Left forelimb (tissue), 1 donor: ENCODE measurements around the gene NCAN.
"Not testable (repeated sequence)": the region's sequence is repeated elsewhere in the genome, so short reads cannot be mapped to it uniquely, and the experiment has no call there.

Experiments
- DNase-seq: peaks from one replicate; pipeline ENCODE4 v3.0.0-alpha.2; 2018; ENCODE audit warnings: low spot score

Gene NCAN

DNA sequence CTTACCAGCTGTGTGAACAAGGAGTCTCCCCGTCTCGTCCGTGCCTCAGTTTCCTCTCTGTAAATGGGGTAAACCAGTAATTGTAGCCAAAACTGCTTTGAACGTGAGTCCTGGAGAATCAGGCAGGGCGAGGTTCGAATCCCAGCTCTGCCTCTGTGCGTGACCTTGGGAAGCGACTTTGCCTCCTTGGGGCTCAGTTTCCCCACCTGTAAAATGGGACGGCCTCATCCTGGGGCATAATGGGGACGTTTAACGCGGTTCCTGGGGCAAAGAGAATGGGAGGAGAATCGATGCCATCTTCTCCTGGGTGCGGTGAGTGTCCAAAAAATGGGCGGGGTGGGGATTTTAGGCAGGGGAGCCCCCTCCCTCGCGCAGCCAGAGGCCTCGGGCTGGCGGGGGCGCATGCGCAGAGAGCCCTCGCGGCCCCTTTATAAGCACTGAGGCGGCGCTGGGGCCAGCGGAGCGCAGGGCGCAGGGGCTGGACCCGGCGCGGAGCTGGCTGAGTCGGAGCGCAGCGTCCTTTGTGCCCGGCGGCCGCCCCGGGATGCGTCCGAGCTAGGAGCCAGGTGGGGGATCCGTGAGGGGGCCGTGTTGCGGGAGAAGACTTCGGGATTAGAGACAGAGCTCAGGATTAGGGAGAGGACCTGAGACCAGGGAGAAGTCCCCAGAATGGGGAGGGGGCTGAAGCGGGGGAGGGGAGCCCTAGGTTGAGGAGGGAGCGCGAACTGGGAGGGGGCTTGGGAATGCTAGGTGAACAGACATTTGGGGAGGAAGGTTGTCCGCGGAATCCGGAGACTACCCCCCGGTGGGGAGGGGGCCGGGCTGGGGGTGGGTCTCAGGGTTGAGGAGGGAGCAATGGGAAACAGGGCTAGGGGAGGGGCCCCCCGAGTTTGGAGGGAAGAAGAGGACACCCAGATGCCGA is at the start of gene NCAN:
Gene NCAN (plus strand): TSS at position 460 of the 922 bp plus-strand sequence. CDS start 4,996 bp downstream, outside the sequence.
- DNase-seq: no peak

DNA sequence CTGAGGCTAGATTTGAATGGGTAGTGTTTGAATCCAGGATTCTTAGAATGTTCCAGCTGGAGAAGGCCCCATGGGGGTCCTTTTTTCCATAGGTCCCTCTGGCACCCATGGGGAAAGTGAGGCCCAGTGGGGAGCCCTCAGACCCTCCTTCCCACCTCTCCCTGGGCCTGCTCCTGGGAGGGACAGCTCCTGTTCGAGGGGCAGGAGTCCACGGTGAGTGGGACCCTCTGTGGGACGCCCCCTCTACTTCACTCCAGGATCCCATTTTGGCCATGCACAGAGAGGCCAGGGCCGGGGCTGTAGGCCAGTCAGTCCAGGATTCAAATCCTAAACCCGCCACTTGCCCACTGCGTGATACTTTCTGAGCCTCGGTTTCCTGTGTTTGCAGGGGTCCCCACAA is 49.3 kb upstream of the NCAN start:
- no peak for DNase-seq

DNA sequence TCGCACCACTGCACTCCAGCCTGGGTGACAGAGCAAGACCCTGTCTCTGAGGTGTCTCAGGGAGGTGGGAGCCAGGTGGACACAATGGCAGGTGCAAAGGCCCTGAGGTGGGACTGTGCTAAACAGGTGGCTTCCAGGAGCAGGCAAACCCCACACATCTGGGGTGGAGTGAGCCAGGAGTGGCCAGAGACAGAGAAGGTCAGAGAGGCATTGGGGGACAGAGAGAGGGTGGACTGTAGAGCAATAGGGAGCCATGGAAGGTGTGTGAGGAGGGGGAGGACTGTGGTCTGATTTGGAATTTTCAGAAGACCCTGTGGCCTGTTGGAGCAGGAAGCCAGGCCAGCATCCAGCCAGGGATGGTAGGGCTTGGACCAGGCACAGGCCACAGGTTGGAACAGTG is 46.4 kb upstream of the NCAN start:
- DNase-seq: no peak

DNA sequence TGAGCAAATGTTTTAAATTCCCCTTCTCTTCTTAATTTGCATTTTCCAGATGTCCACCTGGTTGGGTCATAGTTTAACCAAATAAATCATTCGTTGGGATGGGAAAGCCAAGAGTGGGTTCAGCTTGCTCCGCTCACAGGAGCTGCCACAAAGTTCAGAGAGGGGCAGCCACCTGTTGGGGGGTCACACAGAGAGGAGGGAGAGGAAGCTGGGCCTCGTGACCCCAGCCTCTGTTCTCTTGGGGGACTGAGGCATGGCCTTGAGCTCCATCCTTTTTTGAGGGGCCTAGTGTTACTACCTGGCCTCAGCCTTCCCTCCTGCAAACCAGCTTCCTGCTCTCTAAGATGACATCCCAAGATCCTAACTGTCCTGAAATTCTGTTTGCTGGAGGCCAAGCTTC is 44.1 kb upstream of the NCAN start:
- DNase-seq: no peak

DNA sequence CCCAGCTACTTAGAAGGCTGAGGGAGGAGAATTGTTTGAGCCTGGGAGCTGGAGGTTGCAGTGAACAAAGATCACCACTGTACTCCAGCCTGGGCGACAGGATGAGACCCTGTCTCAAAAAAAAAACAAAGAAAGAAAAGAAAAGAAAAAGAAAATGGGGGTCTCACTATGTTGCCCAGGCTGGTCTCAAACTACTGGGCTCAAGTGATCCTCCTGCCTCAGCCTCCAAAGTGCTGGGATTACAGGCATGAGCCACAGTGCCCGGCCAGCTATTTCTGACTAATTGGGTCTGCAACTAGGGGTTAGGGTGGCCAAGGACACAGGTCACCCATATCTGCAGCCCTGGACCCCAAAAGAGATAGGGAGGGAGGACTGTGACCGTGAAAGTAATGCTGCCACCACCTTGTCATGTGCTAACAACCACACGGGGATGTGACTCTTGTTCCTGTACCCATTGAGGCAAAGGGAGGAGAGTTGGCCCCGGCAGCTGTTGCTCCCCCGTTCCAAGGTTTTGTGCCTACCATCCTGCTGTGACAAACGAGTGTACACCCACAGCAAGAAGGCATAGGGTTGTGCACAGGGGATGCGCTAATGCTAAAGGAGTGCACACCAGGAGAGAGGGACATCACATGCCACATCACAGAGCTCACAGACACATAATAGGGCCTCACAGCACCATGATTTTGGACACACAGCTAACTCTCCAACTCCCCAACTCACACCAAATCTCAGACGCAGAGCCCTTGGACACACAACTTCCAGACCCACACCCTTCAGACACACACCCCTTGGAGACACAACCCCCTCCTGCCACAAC is 42.3 kb upstream of the NCAN start:
- no peak for DNase-seq

DNA sequence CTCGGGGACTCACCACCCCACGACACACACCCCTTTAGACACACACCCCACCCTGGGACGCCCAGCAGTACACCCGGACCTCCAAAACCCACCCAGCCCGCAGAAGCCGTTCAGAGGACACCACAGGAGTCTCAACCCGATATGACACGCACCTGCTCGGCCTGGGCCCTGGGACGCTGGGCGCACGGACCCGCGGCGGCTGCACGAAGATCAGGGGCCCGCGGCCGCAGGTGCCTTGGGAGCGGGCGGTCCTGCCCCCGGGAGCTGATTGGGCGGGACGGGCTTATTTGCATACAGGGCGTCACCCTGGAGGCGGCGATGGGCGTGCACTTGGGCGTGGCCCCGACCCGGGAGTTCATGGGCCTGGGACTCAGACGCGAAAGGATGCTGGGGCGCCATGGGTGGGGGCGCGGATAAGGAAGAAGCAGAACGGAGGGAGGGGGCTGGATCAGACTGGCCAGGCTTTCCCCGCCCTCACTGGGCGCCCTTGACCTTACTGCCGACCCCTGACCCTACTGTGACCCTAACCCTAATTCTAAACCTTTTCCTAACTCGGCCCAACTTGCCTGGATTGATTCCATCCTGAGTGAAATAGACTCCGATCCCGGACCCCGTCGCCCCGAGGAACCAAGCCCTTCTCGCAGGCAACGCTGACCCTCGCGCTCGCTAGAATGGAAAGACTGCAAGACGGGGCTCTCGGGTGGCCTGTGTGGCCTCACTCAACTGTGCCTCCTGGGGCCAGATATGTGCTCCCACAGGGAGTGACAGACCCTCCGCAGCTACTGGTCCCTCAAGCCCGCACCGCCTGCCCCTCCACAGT is 41.5 kb upstream of the NCAN start, which contains the start of gene MEF2B:
Gene MEF2B (minus strand): TSS at position 211 of the 820 bp plus-strand sequence. CDS start 19,528 bp downstream, outside the sequence.
- DNase-seq: peak; percentile 80

DNA sequence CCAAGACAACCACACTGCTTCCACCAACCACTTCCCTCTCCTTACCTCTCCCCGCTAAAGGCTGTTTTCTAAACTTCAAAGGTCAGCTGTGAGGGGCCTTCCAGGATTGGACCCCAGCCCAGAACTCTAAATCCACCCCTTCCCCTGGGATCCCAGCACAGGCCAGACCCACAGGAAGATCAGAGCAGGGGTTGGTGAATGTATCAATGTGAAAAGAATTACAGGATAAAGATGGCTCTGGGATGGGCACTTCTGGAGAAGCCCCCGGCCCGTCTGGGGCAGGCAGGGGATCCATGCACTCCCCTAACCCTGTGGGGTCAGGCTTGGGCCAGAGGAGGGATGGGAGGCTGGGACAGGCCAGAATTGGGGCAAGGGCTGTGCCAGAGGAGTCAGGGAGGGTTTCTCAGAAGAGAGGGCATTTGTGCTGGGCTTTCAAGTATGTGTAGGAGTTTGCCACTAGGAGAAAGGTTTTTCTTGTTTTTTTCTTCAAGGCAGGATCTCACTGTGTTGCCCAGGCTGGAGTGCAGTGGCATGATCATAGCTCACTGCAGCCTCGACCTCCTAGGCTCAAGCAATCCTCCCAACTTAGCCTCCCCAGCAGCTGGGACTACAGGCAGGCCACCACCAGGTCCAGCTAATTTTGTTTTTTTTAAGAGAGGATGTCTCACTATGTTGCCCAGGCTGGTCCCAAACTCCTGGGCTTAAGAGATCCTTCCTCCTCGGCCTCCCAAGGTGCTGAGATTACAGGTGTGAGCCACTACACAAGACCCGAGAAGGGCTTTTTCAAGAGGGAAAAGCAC is 40.7 kb upstream of the NCAN start:
- DNase-seq: no peak

DNA sequence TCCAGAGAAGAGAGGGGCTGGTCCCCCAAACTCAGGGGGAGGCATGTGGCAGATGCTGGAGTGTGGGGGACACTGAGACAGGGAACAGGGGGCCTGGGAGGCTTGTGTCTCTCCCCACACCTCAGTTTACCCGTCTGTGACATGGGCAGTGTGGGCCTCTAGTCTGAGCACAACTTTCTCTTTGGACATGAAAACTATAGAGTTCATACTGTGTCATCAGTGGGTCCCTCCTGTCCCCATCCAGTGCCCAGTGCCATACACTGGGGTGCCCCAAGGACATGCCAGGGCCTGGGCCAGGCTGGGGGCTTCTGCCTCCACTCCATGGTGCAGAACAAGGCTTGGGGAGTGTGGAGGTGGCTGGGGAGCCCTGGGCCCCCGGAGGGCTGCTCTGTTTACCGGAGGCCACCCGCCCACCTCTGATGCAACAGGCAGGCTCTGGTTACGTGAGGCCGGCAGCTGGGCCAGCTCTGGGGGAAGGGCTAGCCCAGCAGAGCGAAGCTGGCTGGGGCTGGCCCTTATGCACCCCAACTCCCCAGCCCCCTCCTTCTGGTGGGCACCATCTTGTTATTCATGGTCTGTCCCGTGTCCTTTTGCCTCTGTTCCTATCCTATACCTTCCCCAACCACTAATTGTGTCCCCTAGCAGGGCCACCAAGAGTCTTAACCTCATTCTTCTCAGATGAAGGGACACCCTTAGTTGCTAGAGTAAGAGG is 39.8 kb upstream of the NCAN start:
- DNase-seq: no peak

DNA sequence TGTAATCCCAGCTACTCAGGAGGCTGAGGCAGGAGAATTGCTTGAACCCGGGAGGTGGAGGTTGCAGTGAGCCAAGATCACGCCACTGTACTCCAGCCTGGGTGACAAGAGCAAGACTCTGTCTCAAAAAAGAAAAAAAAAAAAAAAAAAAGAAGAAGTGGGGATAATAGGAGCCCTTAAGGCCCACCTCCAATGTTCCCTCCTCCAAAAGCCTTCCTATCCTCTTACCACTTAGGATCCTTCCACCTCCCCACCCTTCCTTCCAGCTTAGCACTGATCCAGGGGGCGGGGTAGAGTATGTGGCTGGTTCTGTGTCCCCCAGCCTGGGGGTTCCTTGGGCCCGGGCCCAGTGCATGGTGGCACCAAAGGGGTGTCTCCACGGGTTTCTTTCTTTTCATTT is 38.5 kb upstream of the NCAN start:
- DNase-seq: not testable (repeated sequence)

DNA sequence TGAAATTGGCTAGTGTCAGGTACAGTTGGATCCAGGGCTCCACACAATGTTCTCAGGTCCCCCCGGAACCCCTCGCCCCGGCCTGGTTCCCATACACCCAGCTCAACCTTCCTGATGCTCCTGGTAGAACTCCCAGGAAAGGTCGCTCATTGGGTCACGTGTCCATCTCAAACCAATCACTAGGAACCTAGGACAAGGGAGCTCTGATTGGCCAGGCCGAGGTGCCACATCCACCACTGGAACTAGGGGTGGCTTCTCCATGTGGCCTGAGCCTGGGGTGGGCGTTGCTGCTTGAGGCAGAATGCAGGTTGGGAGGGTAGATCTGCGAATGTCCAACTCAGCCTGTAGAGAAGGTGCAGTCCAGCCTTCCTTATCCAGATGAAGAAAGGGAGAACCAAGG is 34.8 kb upstream of the NCAN start:
- no peak for DNase-seq

DNA sequence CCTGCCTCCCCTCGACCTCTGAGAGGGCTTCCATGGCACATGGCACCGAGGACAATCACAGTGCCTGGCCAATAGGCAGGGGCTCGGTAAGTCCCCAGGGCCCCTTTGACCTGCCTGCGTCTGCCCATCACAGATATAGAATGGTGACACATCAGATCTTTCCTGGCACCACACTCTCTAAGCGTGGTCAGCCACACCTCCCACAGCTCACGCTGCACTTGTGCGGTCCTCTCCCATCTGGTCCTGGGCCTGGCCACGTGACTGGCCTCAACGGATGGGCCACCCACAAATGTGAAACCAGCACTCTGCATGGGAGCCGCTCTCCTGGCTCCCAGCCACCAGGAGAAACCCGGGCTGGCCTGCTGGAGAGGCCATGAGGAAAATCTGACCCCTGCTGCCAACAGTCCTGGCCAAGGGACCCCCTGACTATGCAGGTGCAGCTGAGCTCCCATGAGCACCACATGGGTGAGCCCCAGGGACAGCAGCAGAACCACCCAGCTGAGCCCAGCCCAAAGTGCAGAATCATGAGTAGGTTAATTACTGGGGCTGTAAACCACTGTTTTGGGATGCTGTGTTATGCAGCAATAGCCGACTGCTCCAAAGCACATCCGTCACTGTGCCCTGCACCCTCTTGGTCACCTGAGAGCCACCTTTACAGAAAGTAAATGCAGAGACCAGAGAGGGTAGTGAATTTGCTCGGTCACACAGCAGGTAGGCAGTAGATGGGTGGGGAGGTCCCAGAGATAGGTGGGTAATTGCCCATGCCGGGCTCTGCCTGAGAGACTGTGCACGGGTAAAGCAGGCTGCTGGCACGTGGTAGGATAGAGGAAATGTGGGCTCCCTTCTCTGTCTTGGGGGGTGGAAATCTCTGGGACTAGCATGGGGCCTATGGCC is 32.0 kb upstream of the NCAN start:
- no peak for DNase-seq

DNA sequence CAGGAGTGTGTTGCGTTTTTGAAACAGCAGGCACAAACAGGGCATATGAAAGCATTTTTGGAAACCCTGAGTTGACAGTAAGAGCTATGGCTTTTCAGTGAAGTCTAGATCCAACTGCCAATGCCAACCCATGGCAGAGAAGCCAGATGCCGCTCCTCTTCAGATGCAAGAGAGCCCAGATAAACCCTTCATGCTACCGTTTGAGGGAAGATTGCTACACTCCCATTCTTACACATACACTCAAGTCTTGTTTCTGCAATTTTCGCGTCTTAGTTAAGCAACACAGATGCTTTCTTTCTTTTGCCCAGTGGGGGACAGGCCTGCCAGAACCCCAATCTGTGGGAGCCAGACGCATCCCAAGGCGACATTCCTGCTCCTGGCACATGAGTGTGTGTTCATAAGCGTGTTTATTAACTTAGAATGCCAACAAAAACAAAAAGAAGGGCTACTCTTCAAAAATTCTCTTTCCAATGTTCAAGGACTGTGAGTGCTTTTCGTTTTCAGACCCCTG is 30.2 kb upstream of the NCAN start:
- no peak for DNase-seq

DNA sequence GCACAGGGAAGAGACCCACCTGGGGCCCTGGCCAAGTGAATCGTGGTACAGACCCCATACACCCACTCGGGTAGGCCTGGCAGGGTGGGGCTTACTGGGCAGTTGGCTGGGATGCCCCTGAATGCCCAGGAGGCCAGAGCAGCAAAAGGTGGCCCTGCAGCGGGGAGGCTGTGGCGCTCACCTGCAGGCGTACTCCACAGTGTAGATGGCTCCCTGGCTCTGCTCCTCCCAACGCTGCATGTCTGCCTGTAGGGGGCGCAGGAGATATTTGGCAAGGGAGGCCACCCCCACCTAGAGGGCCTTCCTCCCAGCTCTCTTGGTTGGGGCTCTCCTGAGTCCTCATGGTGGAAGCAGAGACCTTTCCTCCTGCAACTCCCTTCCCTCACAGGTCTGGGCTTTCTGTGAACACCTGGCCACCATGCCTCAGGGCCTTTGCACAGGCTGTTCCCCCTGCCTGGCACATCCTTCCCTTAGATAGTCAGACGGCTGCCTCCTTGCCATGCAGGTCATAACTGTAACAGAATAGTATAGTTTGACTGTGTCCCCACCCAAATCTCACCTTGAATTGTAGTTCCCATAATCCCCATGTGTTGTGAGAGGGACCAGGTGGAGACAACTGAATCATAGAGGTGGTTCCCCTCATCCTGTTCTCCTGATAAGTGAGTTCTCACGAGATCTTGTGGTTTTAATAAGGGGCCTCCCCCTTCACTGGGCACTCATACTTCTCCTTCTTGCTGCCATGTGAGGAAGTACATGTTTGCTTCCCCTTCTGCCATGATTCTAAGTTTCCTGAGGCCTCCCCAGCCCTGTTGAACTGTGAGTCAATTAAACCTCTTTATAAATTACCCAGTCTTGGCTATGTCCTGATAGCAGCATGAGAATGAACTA is 25.7 kb upstream of the NCAN start:
- DNase-seq: no peak

DNA sequence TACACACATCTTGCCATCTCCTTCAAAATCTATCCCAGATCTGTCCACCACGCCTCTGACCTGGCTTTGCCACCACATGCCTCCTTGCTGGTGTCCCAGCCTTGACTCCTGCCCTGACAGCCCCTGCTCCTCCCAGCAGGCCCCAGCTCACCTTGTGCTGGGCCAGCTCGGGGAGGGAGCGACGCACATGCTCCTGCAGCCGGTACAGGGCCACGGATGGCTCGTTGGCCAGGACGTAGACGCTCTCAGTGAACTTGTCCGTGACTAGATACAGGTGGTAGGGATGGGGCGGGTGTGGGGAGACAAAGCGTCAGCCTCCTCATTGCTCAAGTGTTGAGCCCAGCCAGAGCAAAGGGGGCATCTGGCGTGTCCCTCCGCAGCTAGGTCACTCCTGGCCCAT is 25.0 kb upstream of the NCAN start:
- DNase-seq: no peak

DNA sequence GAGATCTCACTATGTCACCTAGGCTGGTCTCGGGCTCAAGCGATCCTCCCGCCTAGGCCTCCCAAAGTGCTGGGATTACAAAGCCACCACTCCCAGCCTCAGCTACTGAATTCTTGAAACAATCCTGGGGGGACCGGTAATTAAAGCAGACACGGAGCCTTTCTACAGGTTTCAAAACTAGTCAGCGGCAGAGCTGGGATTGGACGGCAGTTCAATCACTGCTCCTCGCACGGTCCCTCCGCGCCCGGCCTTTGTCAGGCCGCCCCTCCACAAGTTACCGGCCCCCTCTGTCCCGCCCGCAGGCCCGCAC is 20.0 kb upstream of the NCAN start:
- no peak for DNase-seq

DNA sequence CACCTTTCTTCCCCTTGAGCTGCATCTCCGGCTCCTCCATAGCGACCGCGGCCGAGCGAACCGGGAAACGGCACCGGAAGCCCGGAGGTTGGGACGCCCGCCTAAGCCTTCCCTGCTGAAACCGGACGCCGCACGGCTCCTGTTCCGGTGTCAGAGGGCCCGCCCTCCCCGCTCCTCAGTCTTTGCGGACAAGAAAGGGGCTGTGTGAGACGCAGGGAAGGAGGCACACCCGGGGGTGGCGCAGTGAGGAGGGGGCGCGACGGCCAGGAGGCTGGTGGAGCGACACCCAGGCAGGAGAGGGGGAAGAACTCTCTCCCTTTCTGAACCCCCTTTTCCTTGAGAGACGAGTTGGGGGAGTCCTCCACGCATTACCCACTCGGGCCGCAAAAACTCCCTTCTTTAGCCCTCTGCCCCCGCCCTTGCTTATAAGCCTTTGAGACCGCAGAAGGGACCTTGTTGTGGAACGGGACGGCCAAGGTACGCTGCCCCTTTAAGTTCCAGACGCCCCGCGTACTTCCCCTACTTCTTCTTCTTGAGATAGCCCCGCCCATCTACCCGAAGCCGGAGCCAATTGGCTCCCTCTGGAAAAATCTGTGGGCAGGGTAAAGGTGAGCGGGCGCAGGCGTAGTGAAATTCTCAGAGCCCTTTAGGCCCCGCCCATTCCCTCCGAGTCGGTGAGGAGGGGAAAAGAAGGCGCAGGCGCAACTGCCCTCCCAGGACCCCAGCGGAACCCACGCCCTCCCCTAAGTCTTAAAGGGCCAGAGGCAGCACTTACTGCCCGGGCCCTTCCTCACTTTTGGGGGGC is 19.5 kb upstream of the NCAN start, which contains the start of the genes BORCS8 and RFXANK:
Gene BORCS8 (minus strand): TSS at position 75 of the 805 bp plus-strand sequence. CDS start 35 bp downstream, at position 40.
Gene RFXANK (plus strand): TSS at position 181 of the 805 bp plus-strand sequence. CDS start 1,689 bp downstream, outside the sequence.
- DNase-seq: peak; percentile 99

DNA sequence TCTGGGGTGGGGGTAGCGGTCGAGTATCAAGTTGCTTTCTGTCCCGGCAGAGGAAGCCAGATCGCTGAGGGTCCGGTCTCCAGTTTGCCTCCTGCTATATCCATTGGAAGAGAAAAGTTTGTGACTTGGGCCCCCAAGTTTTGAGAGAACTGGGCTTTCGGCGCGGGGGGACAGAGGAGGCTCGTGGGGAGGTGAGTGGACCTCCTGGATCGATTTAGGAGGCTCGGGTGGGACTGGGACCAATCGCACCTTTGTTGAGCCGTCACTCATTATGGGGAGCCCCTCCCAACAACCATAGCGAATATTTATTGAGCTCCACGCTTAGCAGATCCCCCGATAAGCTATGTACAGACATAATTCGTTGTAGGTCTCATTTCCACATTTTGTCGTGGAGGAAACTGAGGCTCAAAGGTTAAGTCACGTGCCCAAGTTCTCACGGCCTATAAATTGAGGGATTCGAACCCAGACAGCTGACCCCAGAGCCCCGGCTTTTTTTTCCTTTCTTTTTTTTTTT is 18.8 kb upstream of the NCAN start:
- no peak for DNase-seq
